ENCODE measurements around the gene FSTL4. TPM values are rescaled to one million over a fixed set of nuclear protein-coding genes. Genes with fewer than 3 reads are reported as not detected.

The FSTL4 gene
- polyA plus RNA-seq, 1 of the 3 experiments (the other 2 are of a cell fraction): not detected

DNA sequence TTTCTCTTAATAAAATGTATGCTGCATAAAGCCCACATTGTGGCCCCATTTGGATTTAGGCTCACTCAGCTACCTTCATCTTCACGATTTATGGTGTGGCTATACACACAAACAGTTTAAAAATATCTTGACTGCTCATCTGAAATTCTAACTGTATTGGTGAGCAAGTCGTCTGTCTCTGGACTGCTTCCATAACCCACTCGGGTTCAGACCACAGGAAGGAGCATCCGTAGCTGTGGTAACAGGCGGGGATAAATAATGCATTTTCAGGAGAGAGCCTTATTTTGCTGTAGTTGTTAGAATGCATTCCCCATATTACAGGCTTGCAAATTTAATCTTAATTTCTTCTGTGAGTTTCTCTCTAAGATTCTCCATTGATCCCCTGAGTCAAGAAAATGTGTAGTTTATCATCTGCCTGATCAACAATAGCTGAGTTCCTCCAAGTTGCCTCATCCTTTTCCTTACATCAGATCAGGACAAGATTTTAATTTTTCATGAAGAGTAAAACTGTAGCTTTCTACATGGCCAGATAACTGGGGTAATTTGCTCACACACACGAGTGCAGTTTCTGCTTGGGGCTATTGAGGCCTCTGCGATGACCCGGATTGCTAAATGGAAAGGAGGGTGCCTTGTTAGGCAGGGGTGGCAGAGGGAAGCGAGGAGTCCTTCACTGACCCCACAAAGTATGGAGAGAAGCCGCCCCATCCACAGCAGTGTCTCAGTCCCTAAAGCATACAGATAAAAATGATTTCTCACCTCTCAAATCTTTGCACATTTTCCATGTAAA is 133.9 kb downstream of the FSTL4 start:
- no peaks in the 10 kb centered on the region for H3K36me3 ChIP-seq (replicated peaks in 1 of 2; ENCODE audit: control insufficient read depth in 1 of 2, insufficient read depth in 2 of 2, low read length in 1 of 2)
- peaks cover 0 to 20% of the 10 kb centered on the region in 2 experiments; a peak in 1 of 4 replicates for H3K4me1 ChIP-seq (ENCODE audit: control insufficient read depth in 1 of 2, insufficient read depth in 2 of 2, low read depth in 1 of 2, low read length in 1 of 2)
- H3K9me2 ChIP-seq: no peaks in the 10 kb centered on the region
- no peak overlapping the region for H3K4me2 ChIP-seq
- H3K9me3 ChIP-seq: no peaks in the 10 kb centered on the region
- POLR2A ChIA-PET: no interaction called here
- H3K27ac ChIP-seq (ENCODE audit: low read depth in 2 of 2, low read length in 1 of 2): no peak overlapping the region
- H4K20me1 ChIP-seq (ENCODE audit: insufficient read depth): no peaks in the 10 kb centered on the region
- peaks cover 8% of the 10 kb centered on the region; the same call in 1 of the 2 replicates for H3K27me3 ChIP-seq (ENCODE audit: insufficient read depth)
- H3F3A ChIP-seq (replicated peaks; ENCODE audit: insufficient read depth): no peaks in the 10 kb centered on the region
- DNase-seq: no peak
- no peaks in the 10 kb centered on the region for H3K79me2 ChIP-seq (ENCODE audit: insufficient read depth)
- no peak for TF ChIP-seq NFIC (IDR thresholded peaks at IDR 0.05; ENCODE audit: borderline replicate concordance)
- no peak overlapping the region for H3K4me3 ChIP-seq (ENCODE audit: low read depth in 2 of 2, low read length in 1 of 2)
- no peak overlapping the region for H2AFZ ChIP-seq (ENCODE audit: low read depth)
- CTCF ChIA-PET: no interaction called here
- 47% methylated on average over 10 of the region's 10 CpGs for WGBS (ENCODE audit: low lambda C conversion rate)
- H3K9ac ChIP-seq: no peak overlapping the region

DNA sequence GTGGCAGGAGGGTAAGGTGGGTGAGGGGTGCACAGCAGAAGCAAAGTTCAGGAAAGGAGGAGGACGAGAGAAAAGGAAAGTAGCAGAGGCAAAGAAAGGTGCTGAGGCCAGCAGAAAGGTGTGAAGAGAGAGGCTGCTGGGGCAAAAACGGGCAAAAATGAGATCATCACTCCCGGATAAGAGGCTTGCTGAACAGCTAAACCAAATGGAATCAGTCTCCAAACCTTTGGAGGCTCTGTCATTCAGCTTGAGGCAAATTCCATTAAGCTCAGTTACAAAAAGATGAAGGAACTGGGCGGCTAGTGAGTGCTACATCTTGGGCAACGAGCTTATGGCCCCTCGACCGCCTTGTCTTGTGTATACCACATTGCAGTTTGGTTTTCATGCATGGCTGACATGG is 136.4 kb downstream of the FSTL4 start:
- no peaks in the 10 kb centered on the region for H3K9me3 ChIP-seq
- no peak overlapping the region for H3K9ac ChIP-seq
- ChIA-PET POLR2A (no interaction called here), CTCF (interaction anchor here (0.6 to 1.4 kb wide), 4 partner anchors 135 to 528 kb away, joined by 3 to 4 read pairs (median 3); no protein-coding TSS in a partner anchor)
- no peaks in the 10 kb centered on the region for H3K36me3 ChIP-seq (replicated peaks in 1 of 2; ENCODE audit: control insufficient read depth in 1 of 2, insufficient read depth in 2 of 2, low read length in 1 of 2)
- H3K9me2 ChIP-seq: no peaks in the 10 kb centered on the region
- no peak overlapping the region for H3K4me2 ChIP-seq
- no peak overlapping the region for H2AFZ ChIP-seq (ENCODE audit: low read depth)
- H3K4me1 ChIP-seq (ENCODE audit: control insufficient read depth in 1 of 2, insufficient read depth in 2 of 2, low read depth in 1 of 2, low read length in 1 of 2): peaks cover 0 to 6% of the 10 kb centered on the region in 2 experiments; a peak in 1 of 4 replicates
- no peak overlapping the region for H3K4me3 ChIP-seq (ENCODE audit: low read depth in 2 of 2, low read length in 1 of 2)
- H4K20me1 ChIP-seq (ENCODE audit: insufficient read depth): no peaks in the 10 kb centered on the region
- TF ChIP-seq, protein P1, sequence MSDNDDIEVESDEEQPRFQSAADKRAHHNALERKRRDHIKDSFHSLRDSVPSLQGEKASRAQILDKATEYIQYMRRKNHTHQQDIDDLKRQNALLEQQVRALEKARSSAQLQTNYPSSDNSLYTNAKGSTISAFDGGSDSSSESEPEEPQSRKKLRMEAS (IDR thresholded peaks at IDR 0.05; ENCODE audit: low read depth): no peak
- TF ChIP-seq, protein P2, sequence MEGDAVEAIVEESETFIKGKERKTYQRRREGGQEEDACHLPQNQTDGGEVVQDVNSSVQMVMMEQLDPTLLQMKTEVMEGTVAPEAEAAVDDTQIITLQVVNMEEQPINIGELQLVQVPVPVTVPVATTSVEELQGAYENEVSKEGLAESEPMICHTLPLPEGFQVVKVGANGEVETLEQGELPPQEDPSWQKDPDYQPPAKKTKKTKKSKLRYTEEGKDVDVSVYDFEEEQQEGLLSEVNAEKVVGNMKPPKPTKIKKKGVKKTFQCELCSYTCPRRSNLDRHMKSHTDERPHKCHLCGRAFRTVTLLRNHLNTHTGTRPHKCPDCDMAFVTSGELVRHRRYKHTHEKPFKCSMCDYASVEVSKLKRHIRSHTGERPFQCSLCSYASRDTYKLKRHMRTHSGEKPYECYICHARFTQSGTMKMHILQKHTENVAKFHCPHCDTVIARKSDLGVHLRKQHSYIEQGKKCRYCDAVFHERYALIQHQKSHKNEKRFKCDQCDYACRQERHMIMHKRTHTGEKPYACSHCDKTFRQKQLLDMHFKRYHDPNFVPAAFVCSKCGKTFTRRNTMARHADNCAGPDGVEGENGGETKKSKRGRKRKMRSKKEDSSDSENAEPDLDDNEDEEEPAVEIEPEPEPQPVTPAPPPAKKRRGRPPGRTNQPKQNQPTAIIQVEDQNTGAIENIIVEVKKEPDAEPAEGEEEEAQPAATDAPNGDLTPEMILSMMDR (IDR thresholded peaks at IDR 0.05): no peak
- TF ChIP-seq NRF1 (IDR thresholded peaks at IDR 0.05; ENCODE audit: low read depth, low read length) (no peak), GATA2 (CRISPR knock-in tag; IDR thresholded peaks at IDR 0.05) (no peak), EZH2phosphoT487 (IDR thresholded peaks at IDR 0.05; ENCODE audit: borderline replicate concordance, low read depth) (no peak), TCF12 (IDR thresholded peaks at IDR 0.05) (no peak), TAF1 (IDR thresholded peaks at IDR 0.05; ENCODE audit: borderline replicate concordance, low read depth, low read length) (no peak)
- 48% methylated on average over 7 of the region's 7 CpGs for WGBS (ENCODE audit: low lambda C conversion rate)
- no peaks in the 10 kb centered on the region for H3F3A ChIP-seq (replicated peaks; ENCODE audit: insufficient read depth)
- no peak overlapping the region for H3K27ac ChIP-seq (ENCODE audit: low read depth in 2 of 2, low read length in 1 of 2)
- no peak for DNase-seq
- H3K27me3 ChIP-seq (ENCODE audit: insufficient read depth): peaks cover 8% of the 10 kb centered on the region; the same call in 1 of the 2 replicates
- no peaks in the 10 kb centered on the region for H3K79me2 ChIP-seq (ENCODE audit: insufficient read depth)

Data from SK-N-SH (cell line).